ENCODE measurements around the gene CRIP1. TPM values are rescaled to one million over a fixed set of nuclear protein-coding genes. Genes with fewer than 3 reads are reported as not detected.

The CRIP1 gene
- total RNA-seq, 1 donor from 2014 or later, result 29.5 TPM

GRCh38 chr14:105471297-105471821 lies 15.3 kb upstream of the CRIP1 start:
- no peaks in the 10 kb centered on the region for H3K9me3 Mint-ChIP-seq (ENCODE audit: unreplicated experiment)
- H3K4me1 ChIP-seq (ENCODE audit: insufficient read depth, low read length), result peaks cover 19% of the 10 kb centered on the region
- DNase-seq (ENCODE audit: low read depth), result no peak

GRCh38 chr14:105471823-105472485 lies 14.7 kb upstream of the CRIP1 start:
- no peaks in the 10 kb centered on the region for H3K9me3 Mint-ChIP-seq (ENCODE audit: unreplicated experiment)
- FAIRE-seq (no peak), DNase-seq (ENCODE audit: low read depth) (no peak)
- no peaks in the 10 kb centered on the region for H3K36me3 Mint-ChIP-seq (ENCODE audit: low read depth, unreplicated experiment)
- Histone ChIP-seq H4K20me1 (ENCODE audit: insufficient read depth, low read length) (peaks cover 46% of the 10 kb centered on the region), H3K36me3 (ENCODE audit: insufficient read depth, low read length) (no peaks in the 10 kb centered on the region), H3K9me3 (ENCODE audit: insufficient read depth, low read depth, low read length) (no peaks in the 10 kb centered on the region), H3K9ac (ENCODE audit: low read length) (no peak overlapping the region), H2AFZ (ENCODE audit: low read depth, low read length) (no peak overlapping the region), H3K4me2 (ENCODE audit: low read length) (no peak overlapping the region), H3K27me3 (ENCODE audit: insufficient read depth, low read length) (no peaks in the 10 kb centered on the region), H3K27ac (ENCODE audit: low read depth, low read length) (no peak overlapping the region), H3K79me2 (ENCODE audit: insufficient read depth, low read length) (peaks cover 19% of the 10 kb centered on the region), H3K4me1 (ENCODE audit: insufficient read depth, low read length) (peaks cover 25% of the 10 kb centered on the region), H3K4me3 (ENCODE audit: insufficient read depth, low read depth, low read length) (no peak overlapping the region)
- TF ChIP-seq CTCF (IDR thresholded peaks at IDR 0.05; ENCODE audit: insufficient read depth, low read depth, low read length) (no peak), EZH2 (IDR thresholded peaks at IDR 0.05; ENCODE audit: insufficient read depth, low read length) (no peak)
- H3K4me3 Mint-ChIP-seq (ENCODE audit: unreplicated experiment), result no peak overlapping the region
- no peaks in the 10 kb centered on the region for H3K4me1 Mint-ChIP-seq (ENCODE audit: low read depth, unreplicated experiment)
- no peaks in the 10 kb centered on the region for H3K27me3 Mint-ChIP-seq (ENCODE audit: low read depth, unreplicated experiment)
- H3K27ac Mint-ChIP-seq (ENCODE audit: unreplicated experiment), result no peak overlapping the region

More at GRCh38 chr14:105471297-105471821, 15.3 kb upstream of the CRIP1 start:
- no peak overlapping the region for H3K27ac ChIP-seq (ENCODE audit: low read depth, low read length)
- Mint-ChIP-seq H3K4me1 (ENCODE audit: low read depth, unreplicated experiment) (no peaks in the 10 kb centered on the region), H3K27ac (ENCODE audit: unreplicated experiment) (no peak overlapping the region), H3K36me3 (ENCODE audit: low read depth, unreplicated experiment) (no peaks in the 10 kb centered on the region), H3K27me3 (ENCODE audit: low read depth, unreplicated experiment) (no peaks in the 10 kb centered on the region), H3K4me3 (ENCODE audit: unreplicated experiment) (no peak overlapping the region)
- H3K9ac ChIP-seq (ENCODE audit: low read length), result no peak overlapping the region
- H3K36me3 ChIP-seq (ENCODE audit: insufficient read depth, low read length), result no peaks in the 10 kb centered on the region
- no peak overlapping the region for H3K4me3 ChIP-seq (ENCODE audit: insufficient read depth, low read depth, low read length)
- TF ChIP-seq EZH2 (IDR thresholded peaks at IDR 0.05; ENCODE audit: insufficient read depth, low read length), result no peak
- TF ChIP-seq CTCF (IDR thresholded peaks at IDR 0.05; ENCODE audit: insufficient read depth, low read depth, low read length), result no peak
- H2AFZ ChIP-seq (ENCODE audit: low read depth, low read length), result no peak overlapping the region
- H3K27me3 ChIP-seq (ENCODE audit: insufficient read depth, low read length), result no peaks in the 10 kb centered on the region
- no peak for FAIRE-seq
- H4K20me1 ChIP-seq (ENCODE audit: insufficient read depth, low read length), result peaks cover 40% of the 10 kb centered on the region
- H3K4me2 ChIP-seq (ENCODE audit: low read length), result no peak overlapping the region
- peaks cover 13% of the 10 kb centered on the region for H3K79me2 ChIP-seq (ENCODE audit: insufficient read depth, low read length)
- no peaks in the 10 kb centered on the region for H3K9me3 ChIP-seq (ENCODE audit: insufficient read depth, low read depth, low read length)

GRCh38 chr14:105472486-105472991 lies 14.1 kb upstream of the CRIP1 start:
- no peak overlapping the region for H3K27ac Mint-ChIP-seq (ENCODE audit: unreplicated experiment)
- no peak overlapping the region for H3K4me2 ChIP-seq (ENCODE audit: low read length)
- peaks cover 4% of the 10 kb centered on the region for H3K4me1 Mint-ChIP-seq (ENCODE audit: low read depth, unreplicated experiment)

More at GRCh38 chr14:105472486-105472991, 14.1 kb upstream of the CRIP1 start:
- no peaks in the 10 kb centered on the region for H3K36me3 ChIP-seq (ENCODE audit: insufficient read depth, low read length)
- H4K20me1 ChIP-seq (ENCODE audit: insufficient read depth, low read length), result peaks cover 51% of the 10 kb centered on the region
- H3K4me3 ChIP-seq (ENCODE audit: insufficient read depth, low read depth, low read length), result no peak overlapping the region
- H3K79me2 ChIP-seq (ENCODE audit: insufficient read depth, low read length), result peaks cover 25% of the 10 kb centered on the region
- Mint-ChIP-seq H3K9me3 (ENCODE audit: unreplicated experiment) (no peaks in the 10 kb centered on the region), H3K36me3 (ENCODE audit: low read depth, unreplicated experiment) (no peaks in the 10 kb centered on the region), H3K27me3 (ENCODE audit: low read depth, unreplicated experiment) (no peaks in the 10 kb centered on the region), H3K4me3 (ENCODE audit: unreplicated experiment) (no peak overlapping the region)
- no peak for TF ChIP-seq EZH2 (IDR thresholded peaks at IDR 0.05; ENCODE audit: insufficient read depth, low read length)
- TF ChIP-seq CTCF (IDR thresholded peaks at IDR 0.05; ENCODE audit: insufficient read depth, low read depth, low read length), result no peak
- H3K9me3 ChIP-seq (ENCODE audit: insufficient read depth, low read depth, low read length), result no peaks in the 10 kb centered on the region
- H2AFZ ChIP-seq (ENCODE audit: low read depth, low read length), result no peak overlapping the region
- no peak overlapping the region for H3K9ac ChIP-seq (ENCODE audit: low read length)
- DNase-seq (ENCODE audit: low read depth), result no peak
- no peaks in the 10 kb centered on the region for H3K27me3 ChIP-seq (ENCODE audit: insufficient read depth, low read length)
- peaks cover 29% of the 10 kb centered on the region for H3K4me1 ChIP-seq (ENCODE audit: insufficient read depth, low read length)
- H3K27ac ChIP-seq (ENCODE audit: low read depth, low read length), result no peak overlapping the region
- no peak for FAIRE-seq
